Measurements from ENCODE around the gene CDH22. TPM values are rescaled to one million over a fixed set of nuclear protein-coding genes. Genes with fewer than 3 reads are reported as not detected.
A peak's percentile ranks its signal among the peaks of the same experiment; 100 is the strongest.

Gene CDH22
- total and polyA plus RNA-seq, 2 experiments from 2014 or later, result 0.08 to 0.10 TPM

GRCh38 chr20:46330831-46331371 lies 22.6 kb upstream of the CDH22 start:
- DNase-seq (ENCODE audit: low spot score) (no peak), ATAC-seq (no peak)
- no peaks in the 10 kb centered on the region for H3F3A ChIP-seq (replicated peaks; ENCODE audit: low read depth)
- no peaks in the 10 kb centered on the region for H4K20me1 ChIP-seq (replicated peaks; ENCODE audit: insufficient read depth)
- no peaks in the 10 kb centered on the region; the same call in 1 of the 3 replicates for H3K9me3 Mint-ChIP-seq
- no peak overlapping the region for H3K27ac Mint-ChIP-seq
- H3K27me3 Mint-ChIP-seq (ENCODE audit: insufficient read depth, low read depth, poor library complexity), result peaks cover 12% of the 10 kb centered on the region
- H3K4me1 ChIP-seq (ENCODE audit: insufficient read depth), result peaks cover 12% of the 10 kb centered on the region; the same call in 1 of the 2 replicates
- no peak overlapping the region for H3K4me3 Mint-ChIP-seq
- H3K27ac ChIP-seq (ENCODE audit: low read depth), result no peak overlapping the region
- no peaks in the 10 kb centered on the region for H3K79me2 ChIP-seq (replicated peaks; ENCODE audit: insufficient read depth)
- no peaks in the 10 kb centered on the region for H3K36me3 Mint-ChIP-seq (ENCODE audit: low read depth)
- H2AFZ ChIP-seq, result no peak overlapping the region
- no peaks in the 10 kb centered on the region for H3K36me3 ChIP-seq (ENCODE audit: insufficient read depth)
- TF ChIP-seq ZNF114 (CRISPR knock-in tag; IDR thresholded peaks at IDR 0.05) (no peak), STAT1 (IDR thresholded peaks at IDR 0.05; ENCODE audit: unreplicated experiment) (no peak), NANOG (IDR thresholded peaks at IDR 0.05; ENCODE audit: borderline replicate concordance) (no peak), EZH2 (IDR thresholded peaks at IDR 0.05; ENCODE audit: low read depth, unreplicated experiment) (no peak), JUNB (IDR thresholded peaks at IDR 0.05; ENCODE audit: unreplicated experiment) (no peak)
- peaks cover 48% of the 10 kb centered on the region for H3K4me1 Mint-ChIP-seq
- no peak overlapping the region for H3K4me3 ChIP-seq
- no peaks in the 10 kb centered on the region for H3K27me3 ChIP-seq (ENCODE audit: insufficient read depth)
- no peak overlapping the region for H3K4me2 ChIP-seq
- no peaks in the 10 kb centered on the region for H3K9me2 ChIP-seq (ENCODE audit: insufficient read depth)

DNA sequence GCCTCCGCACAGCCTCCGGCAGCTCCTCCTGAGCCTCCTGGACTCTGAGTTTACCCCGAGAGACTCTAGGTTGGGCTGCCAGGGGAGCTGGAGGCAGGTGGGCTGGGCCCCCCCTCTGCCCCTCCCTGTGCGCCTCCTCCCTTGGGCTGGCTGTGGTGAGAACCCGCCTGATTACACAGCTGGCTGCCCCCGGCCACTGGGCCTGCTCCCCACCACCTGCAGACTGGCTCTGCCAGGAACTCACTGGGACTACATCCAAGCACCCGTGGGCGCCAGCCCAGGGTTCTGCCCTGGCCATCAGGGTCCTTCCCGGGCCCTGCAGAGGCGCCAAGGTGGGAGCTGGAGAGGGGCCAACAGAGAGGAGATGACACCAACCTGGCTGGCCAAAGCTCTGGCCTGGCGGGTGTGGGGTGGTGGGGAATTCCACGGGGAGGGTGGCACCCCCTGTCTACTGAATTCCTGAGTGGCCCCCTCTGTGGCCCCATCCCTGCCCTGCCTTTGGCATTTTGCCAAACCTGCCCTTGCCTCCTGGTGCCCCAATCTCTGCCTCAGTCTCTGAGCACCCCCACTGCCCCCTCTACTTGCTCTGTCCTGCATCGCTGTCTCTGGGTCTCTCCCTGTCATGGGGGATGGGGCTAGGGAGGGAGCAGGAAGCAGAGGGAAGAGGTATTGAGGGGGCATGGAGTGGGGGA lies 21.9 kb upstream of the CDH22 start:
- no peaks in the 10 kb centered on the region; the same call in 1 of the 3 replicates for H3K9me3 Mint-ChIP-seq
- peaks cover 10% of the 10 kb centered on the region for H3K27me3 Mint-ChIP-seq (ENCODE audit: insufficient read depth, low read depth, poor library complexity)
- no peaks in the 10 kb centered on the region for H3K27me3 ChIP-seq (ENCODE audit: insufficient read depth)

DNA sequence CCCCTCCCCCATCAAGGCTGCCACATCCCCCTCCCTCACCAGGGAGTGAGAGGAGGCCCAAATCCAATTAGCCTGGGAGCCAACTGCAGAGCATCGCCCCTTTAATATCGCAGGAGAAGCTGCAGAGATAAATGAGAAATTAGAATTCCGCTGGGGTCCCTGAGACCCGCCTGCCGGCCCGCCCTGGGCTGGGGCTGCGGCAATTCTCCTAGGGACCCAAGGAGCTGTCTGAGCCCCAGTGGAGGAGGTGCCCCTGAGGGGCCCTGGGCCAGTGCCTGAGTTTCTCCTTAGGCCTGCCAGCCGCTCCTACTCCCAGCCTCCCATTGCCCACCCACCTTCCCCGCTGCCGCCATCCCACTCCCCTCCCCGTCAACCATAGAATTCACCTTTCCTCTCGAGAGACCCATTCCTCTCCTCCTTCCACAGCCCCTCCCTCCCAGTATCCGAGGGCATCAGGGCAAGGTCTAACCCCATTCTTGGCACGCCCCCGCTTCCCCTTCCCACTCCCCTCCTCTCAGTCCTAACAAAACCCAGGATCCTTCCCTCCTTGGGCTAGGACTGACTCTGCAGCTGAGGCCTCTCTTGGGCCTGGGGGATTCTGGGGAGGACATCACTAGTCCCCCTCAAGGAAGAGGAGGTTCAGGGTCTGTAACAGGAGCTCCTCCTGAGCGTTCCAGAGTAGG lies 20.0 kb upstream of the CDH22 start:
- no peaks in the 10 kb centered on the region for H3K9me2 ChIP-seq (ENCODE audit: insufficient read depth)
- H3K4me3 ChIP-seq, result no peak overlapping the region
- H3K9me3 Mint-ChIP-seq, result no peaks in the 10 kb centered on the region; the same call in 1 of the 3 replicates
- peaks cover 8% of the 10 kb centered on the region for H3K27me3 Mint-ChIP-seq (ENCODE audit: insufficient read depth, low read depth, poor library complexity)
- H4K20me1 ChIP-seq (replicated peaks; ENCODE audit: insufficient read depth), result no peaks in the 10 kb centered on the region
- no peaks in the 10 kb centered on the region for H3K79me2 ChIP-seq (replicated peaks; ENCODE audit: insufficient read depth)
- no peak overlapping the region; the same call in 1 of the 2 replicates for H2AFZ ChIP-seq
- peak overlapping the region; percentile 51 for H3K4me2 ChIP-seq
- H3K27me3 ChIP-seq (ENCODE audit: insufficient read depth), result no peaks in the 10 kb centered on the region
- DNase-seq (ENCODE audit: low spot score), result no peak
- no peaks in the 10 kb centered on the region for H3K36me3 Mint-ChIP-seq (ENCODE audit: low read depth)
- H3K4me1 ChIP-seq (ENCODE audit: insufficient read depth), result peaks cover 6% of the 10 kb centered on the region; the same call in 1 of the 2 replicates
- no peak overlapping the region for H3K4me3 Mint-ChIP-seq
- no peak overlapping the region for H3K27ac ChIP-seq (ENCODE audit: low read depth)
- peak; percentile 13 for ATAC-seq
- no peak overlapping the region for H3K27ac Mint-ChIP-seq
- H3F3A ChIP-seq (replicated peaks; ENCODE audit: low read depth), result no peaks in the 10 kb centered on the region
- no peaks in the 10 kb centered on the region for H3K36me3 ChIP-seq (ENCODE audit: insufficient read depth)
- peaks cover 34% of the 10 kb centered on the region for H3K4me1 Mint-ChIP-seq
- TF ChIP-seq, protein P1, sequence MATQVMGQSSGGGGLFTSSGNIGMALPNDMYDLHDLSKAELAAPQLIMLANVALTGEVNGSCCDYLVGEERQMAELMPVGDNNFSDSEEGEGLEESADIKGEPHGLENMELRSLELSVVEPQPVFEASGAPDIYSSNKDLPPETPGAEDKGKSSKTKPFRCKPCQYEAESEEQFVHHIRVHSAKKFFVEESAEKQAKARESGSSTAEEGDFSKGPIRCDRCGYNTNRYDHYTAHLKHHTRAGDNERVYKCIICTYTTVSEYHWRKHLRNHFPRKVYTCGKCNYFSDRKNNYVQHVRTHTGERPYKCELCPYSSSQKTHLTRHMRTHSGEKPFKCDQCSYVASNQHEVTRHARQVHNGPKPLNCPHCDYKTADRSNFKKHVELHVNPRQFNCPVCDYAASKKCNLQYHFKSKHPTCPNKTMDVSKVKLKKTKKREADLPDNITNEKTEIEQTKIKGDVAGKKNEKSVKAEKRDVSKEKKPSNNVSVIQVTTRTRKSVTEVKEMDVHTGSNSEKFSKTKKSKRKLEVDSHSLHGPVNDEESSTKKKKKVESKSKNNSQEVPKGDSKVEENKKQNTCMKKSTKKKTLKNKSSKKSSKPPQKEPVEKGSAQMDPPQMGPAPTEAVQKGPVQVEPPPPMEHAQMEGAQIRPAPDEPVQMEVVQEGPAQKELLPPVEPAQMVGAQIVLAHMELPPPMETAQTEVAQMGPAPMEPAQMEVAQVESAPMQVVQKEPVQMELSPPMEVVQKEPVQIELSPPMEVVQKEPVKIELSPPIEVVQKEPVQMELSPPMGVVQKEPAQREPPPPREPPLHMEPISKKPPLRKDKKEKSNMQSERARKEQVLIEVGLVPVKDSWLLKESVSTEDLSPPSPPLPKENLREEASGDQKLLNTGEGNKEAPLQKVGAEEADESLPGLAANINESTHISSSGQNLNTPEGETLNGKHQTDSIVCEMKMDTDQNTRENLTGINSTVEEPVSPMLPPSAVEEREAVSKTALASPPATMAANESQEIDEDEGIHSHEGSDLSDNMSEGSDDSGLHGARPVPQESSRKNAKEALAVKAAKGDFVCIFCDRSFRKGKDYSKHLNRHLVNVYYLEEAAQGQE (IDR thresholded peaks at IDR 0.05; ENCODE audit: unreplicated experiment), result no peak
- no peak for TF ChIP-seq EZH2phosphoT487 (IDR thresholded peaks at IDR 0.05; ENCODE audit: unreplicated experiment)
- no peak for TF ChIP-seq NANOG (IDR thresholded peaks at IDR 0.05; ENCODE audit: borderline replicate concordance)
- TF ChIP-seq EZH2 (IDR thresholded peaks at IDR 0.05; ENCODE audit: low read depth, unreplicated experiment), result no peak
- TF ChIP-seq STAT1 (IDR thresholded peaks at IDR 0.05; ENCODE audit: unreplicated experiment), result no peak
- no peak for TF ChIP-seq JUNB (IDR thresholded peaks at IDR 0.05; ENCODE audit: unreplicated experiment)
- TF ChIP-seq, protein P2, sequence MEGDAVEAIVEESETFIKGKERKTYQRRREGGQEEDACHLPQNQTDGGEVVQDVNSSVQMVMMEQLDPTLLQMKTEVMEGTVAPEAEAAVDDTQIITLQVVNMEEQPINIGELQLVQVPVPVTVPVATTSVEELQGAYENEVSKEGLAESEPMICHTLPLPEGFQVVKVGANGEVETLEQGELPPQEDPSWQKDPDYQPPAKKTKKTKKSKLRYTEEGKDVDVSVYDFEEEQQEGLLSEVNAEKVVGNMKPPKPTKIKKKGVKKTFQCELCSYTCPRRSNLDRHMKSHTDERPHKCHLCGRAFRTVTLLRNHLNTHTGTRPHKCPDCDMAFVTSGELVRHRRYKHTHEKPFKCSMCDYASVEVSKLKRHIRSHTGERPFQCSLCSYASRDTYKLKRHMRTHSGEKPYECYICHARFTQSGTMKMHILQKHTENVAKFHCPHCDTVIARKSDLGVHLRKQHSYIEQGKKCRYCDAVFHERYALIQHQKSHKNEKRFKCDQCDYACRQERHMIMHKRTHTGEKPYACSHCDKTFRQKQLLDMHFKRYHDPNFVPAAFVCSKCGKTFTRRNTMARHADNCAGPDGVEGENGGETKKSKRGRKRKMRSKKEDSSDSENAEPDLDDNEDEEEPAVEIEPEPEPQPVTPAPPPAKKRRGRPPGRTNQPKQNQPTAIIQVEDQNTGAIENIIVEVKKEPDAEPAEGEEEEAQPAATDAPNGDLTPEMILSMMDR (conservative IDR thresholded peaks at IDR 0.05; ENCODE audit: low read depth in 2 of 2), result no peak
- TF ChIP-seq ETS1 (IDR thresholded peaks at IDR 0.05), result no peak

More for the DNA sequence above, 21.9 kb upstream of the CDH22 start:
- H3K27ac ChIP-seq (ENCODE audit: low read depth), result no peak overlapping the region
- H2AFZ ChIP-seq, result no peak overlapping the region
- H4K20me1 ChIP-seq (replicated peaks; ENCODE audit: insufficient read depth), result no peaks in the 10 kb centered on the region
- H3K27ac Mint-ChIP-seq, result no peak overlapping the region
- no peak overlapping the region for H3K4me3 Mint-ChIP-seq
- H3K9me2 ChIP-seq (ENCODE audit: insufficient read depth), result no peaks in the 10 kb centered on the region
- no peaks in the 10 kb centered on the region for H3K36me3 Mint-ChIP-seq (ENCODE audit: low read depth)
- H3K4me2 ChIP-seq, result no peak overlapping the region
- DNase-seq (ENCODE audit: low spot score) (no peak), ATAC-seq (no peak)
- no peaks in the 10 kb centered on the region for H3K79me2 ChIP-seq (replicated peaks; ENCODE audit: insufficient read depth)
- H3K4me3 ChIP-seq, result no peak overlapping the region
- H3K4me1 ChIP-seq (ENCODE audit: insufficient read depth), result peaks cover 12% of the 10 kb centered on the region; the same call in 1 of the 2 replicates
- no peaks in the 10 kb centered on the region for H3F3A ChIP-seq (replicated peaks; ENCODE audit: low read depth)
- TF ChIP-seq ZNF331 (CRISPR knock-in tag; IDR thresholded peaks at IDR 0.05; ENCODE audit: low read depth) (no peak), JUNB (IDR thresholded peaks at IDR 0.05; ENCODE audit: unreplicated experiment) (no peak), POLR2AphosphoS5 (IDR thresholded peaks at IDR 0.05; ENCODE audit: low read depth) (no peak), CREB1 (CRISPR knock-in tag; IDR thresholded peaks at IDR 0.05; ENCODE audit: low read depth) (no peak), EZH2phosphoT487 (IDR thresholded peaks at IDR 0.05; ENCODE audit: unreplicated experiment) (no peak)
- no peaks in the 10 kb centered on the region for H3K36me3 ChIP-seq (ENCODE audit: insufficient read depth)
- peaks cover 48% of the 10 kb centered on the region for H3K4me1 Mint-ChIP-seq

All from GM23338 (cell line).